ENCODE data around the gene ASPG. TPM values are rescaled to one million over a fixed set of nuclear protein-coding genes. Genes with fewer than 3 reads are reported as not detected.

ASPG gene
- total RNA-seq, 2 experiments from 2014 or later, result not detected

DNA sequence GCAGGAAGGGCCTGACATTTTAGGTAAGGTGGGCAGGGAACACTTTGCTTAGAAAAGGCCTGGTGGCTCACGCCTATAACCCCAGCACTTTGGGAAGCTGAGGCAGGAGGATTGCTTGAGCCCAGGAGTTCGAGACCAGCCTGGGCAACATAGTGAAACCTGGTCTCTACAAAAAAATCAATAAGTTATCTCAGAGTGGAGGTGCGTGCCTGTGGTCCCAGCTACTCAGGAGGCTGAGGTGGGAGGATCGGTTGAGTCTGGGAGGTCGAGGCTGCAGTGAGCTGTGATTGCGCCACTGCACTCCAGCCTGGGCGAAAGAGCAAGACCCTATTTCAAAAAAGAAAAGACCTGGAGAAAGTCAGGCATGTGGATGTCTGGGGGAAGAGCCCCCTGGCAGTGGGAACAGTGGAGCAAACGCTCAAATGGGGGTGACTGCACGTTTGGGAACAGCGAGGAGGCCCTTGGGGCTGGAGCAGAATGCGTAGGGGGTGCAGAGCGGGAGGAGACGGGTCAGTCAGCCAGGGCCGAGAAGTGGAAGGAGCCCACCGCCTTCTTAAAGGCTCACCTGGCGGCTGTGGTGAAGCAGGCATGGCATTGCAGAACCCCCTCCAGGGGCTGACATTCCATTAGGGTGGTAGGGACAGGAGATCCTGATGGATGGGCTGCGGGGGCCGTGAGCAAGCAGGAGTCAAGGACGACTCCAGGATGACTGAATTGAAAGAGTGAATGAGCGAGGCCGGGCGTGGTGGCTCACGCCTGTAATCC lies 46.6 kb downstream of the ASPG start:
- Mint-ChIP-seq H3K36me3 (ENCODE audit: low read depth) (peaks cover 2% of the 10 kb centered on the region), H3K4me1 (ENCODE audit: low read depth) (peaks cover 5% of the 10 kb centered on the region), H3K27me3 (ENCODE audit: low read depth) (peaks cover 16% of the 10 kb centered on the region), H3K27ac (no peak overlapping the region), H3K9me3 (ENCODE audit: insufficient read depth) (peaks cover 10% of the 10 kb centered on the region), H3K4me3 (no peak overlapping the region)
- DNase-seq, result no peak
- CTCF ChIA-PET, result interaction anchor here (1.8 kb wide), 1 partner anchor 54 kb away, joined by 8 read pairs; no protein-coding TSS in a partner anchor
- POLR2A ChIA-PET, result no interaction called here
- no peak for ATAC-seq

DNA sequence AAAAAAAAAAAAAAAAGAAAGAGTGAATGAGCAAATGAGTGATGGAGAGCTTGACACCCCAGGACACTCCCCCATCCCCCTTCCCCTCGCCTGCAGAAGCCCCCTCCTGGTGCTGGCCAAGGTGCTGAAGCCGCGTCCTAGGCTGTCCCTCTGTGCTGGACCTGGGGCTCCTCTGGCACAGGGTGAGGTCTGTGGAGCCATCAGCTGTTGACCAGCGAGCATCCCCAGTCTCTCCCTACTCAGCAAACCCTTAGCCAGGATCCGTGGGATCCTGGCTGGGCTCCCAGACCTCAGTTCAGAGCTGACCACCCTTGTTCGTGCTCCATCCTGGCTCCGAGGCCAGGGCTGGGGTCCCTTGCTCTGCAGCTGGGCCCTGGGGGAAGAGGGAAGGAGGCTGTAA lies 47.5 kb downstream of the ASPG start:
- Mint-ChIP-seq H3K27me3 (ENCODE audit: low read depth) (peaks cover 16% of the 10 kb centered on the region), H3K4me3 (no peak overlapping the region), H3K4me1 (ENCODE audit: low read depth) (peaks cover 10% of the 10 kb centered on the region), H3K9me3 (ENCODE audit: insufficient read depth) (peaks cover 10% of the 10 kb centered on the region), H3K36me3 (ENCODE audit: low read depth) (peaks cover 2% of the 10 kb centered on the region), H3K27ac (no peak overlapping the region)
- ChIA-PET CTCF (interaction anchor here (1.8 kb wide), 1 partner anchor 55 kb away, joined by 8 read pairs; no protein-coding TSS in a partner anchor), POLR2A (no interaction called here)
- no peak for DNase-seq
- no peak for ATAC-seq

DNA sequence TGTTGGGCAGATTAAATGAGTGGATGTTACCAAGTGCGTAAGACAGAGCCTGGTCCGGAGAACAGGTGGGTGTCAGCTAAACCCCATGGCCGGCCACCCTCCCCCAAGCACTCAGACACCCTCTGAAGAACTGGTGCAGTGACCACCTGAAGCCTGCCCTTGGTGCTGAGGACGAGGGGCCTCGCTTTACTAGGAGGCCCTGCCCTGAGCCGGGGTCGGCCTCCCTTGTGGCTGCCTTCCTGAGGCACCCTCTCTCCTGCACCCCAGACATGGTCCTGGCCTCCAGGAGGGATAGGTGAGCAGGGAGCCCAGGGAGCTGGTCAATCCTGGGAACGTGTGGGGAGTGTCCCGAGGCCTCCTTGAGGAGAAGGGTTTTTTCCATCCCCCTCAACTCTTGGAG lies 48.0 kb downstream of the ASPG start:
- H3K36me3 Mint-ChIP-seq (ENCODE audit: low read depth), result peaks cover 2% of the 10 kb centered on the region
- H3K4me3 Mint-ChIP-seq, result no peak overlapping the region
- H3K4me1 Mint-ChIP-seq (ENCODE audit: low read depth), result peaks cover 10% of the 10 kb centered on the region
- DNase-seq, result no peak
- no peak overlapping the region for H3K27ac Mint-ChIP-seq
- ATAC-seq, result no peak
- H3K9me3 Mint-ChIP-seq (ENCODE audit: insufficient read depth), result peaks cover 10% of the 10 kb centered on the region
- peaks cover 16% of the 10 kb centered on the region for H3K27me3 Mint-ChIP-seq (ENCODE audit: low read depth)
- POLR2A ChIA-PET, result no interaction called here
- CTCF ChIA-PET, result no interaction called here

DNA sequence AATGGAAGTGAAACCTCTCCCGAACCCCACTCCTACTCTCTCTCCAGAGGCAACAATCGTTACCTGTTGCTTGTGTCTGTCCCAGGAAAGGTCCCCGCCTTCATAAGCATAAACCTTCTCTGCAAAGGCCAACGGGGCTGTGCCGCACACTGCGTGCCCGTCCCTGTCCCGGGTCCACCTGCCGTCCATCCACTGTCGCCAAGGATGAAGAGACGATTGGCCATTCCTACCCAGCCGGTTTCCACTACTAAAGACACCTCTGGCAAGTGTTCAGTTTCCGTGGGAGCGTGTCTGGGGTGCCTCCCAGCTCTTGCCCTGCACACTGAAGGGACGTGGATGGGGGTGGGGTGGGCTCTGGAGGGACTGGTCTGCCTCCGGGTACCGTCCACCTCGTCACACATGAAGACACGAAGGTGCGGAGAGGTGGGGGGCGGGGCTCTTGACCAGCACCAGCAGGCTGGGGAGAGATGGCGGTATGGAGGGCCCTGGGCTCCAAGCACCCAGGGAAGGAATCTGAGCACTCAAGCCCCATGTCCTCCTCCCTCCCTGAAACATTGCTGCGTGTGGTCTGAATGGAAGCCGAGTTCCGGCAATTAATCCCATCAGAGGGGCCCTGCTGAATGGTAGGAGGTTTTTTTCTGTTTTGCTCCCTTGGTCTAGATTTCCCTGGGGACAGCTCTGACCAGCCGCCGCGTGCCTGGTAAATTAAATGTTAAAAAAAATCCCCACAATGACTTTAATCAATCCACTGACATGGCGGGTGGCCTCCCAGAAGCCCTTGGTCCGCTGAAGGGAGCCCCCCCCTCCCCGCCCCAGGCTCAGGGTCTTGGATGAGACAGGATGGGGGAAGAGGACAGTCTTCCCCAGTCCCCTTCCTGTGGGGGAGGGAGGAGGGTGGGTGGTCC lies 48.8 kb downstream of the ASPG start:
- peaks cover 10% of the 10 kb centered on the region for H3K4me1 Mint-ChIP-seq (ENCODE audit: low read depth)
- peaks cover 2% of the 10 kb centered on the region for H3K36me3 Mint-ChIP-seq (ENCODE audit: low read depth)
- ChIA-PET CTCF (no interaction called here), POLR2A (no interaction called here)
- no peak for ATAC-seq
- peaks cover 8% of the 10 kb centered on the region for H3K9me3 Mint-ChIP-seq (ENCODE audit: insufficient read depth)
- no peak for DNase-seq
- H3K27ac Mint-ChIP-seq, result no peak overlapping the region
- no peak overlapping the region for H3K4me3 Mint-ChIP-seq
- peaks cover 18% of the 10 kb centered on the region for H3K27me3 Mint-ChIP-seq (ENCODE audit: low read depth)

DNA sequence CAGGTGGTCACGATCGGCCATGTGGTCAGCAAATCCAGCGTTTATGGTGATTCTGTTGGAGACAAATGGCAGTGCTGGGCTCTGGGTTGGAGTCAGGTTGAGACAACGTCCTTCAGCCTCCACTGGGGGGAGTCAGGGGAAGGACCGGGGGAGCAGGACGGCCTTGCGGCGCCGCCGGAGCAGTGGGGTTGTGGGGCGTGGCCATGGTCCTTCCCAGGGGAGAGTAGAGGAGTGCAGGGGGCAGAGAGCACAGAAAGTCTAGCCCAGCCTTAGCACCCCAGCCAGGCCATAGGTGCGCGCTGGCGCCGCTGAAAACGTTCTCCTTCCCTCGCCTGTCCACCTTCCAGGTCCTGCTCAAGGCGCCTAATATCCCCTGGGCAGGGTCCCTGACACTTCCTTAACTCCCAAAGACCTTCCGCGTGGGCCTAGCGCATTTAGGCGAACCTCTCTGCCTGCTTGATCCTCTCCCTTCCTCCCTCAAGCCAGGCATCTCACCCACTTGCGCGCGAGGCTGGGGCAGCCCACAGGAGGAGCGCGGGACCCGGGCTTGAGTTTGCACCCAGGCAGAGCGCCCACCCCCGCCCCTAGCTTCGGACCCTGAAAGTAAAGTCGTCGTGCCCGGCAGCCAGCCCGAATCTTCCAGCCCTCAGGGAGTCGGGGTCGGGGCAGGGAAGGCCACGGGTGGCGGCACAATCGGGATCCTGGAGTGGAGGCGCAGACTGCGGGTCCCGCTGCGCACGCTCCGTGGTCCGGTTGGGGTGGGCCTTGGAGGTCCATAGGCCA lies 49.8 kb downstream of the ASPG start:
- CTCF ChIA-PET, result no interaction called here
- ATAC-seq, result no peak

DNA sequence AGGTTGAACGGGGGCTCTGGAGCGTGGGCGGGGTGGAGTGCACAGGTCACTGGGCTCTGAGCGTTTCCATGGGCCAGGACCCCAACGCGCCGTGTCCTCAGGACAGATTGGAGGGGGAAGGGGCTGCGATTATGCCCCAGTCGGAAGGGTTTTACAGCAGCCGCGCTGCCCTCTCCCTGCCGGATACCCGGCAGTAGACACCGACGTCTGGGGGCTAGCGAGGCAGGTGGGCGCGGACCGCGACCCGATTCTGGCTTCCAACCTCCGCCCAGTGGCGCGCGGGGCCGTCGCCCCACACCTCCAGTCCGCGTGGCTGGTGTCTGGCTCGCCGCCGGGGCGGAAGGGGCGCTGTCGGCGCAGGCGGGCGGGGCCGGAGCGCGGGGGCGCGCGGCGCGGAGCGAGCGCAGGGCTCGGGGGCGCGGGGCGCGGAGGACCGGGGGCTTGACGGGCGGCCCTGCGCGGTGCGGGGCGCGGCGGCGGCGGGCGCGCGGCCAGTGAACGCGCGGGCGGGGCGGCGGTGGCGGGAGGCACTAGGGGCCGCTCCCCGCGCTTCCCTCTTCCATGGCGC lies 50.5 kb downstream of the ASPG start:
- Mint-ChIP-seq H3K27me3 (ENCODE audit: low read depth) (peaks cover 20% of the 10 kb centered on the region), H3K36me3 (ENCODE audit: low read depth) (no peaks in the 10 kb centered on the region), H3K27ac (no peak overlapping the region), H3K9me3 (ENCODE audit: insufficient read depth) (no peaks in the 10 kb centered on the region), H3K4me3 (no peak overlapping the region), H3K4me1 (ENCODE audit: low read depth) (peaks cover 10% of the 10 kb centered on the region)
- ATAC-seq (no peak), DNase-seq (no peak)
- ChIA-PET POLR2A (no interaction called here), CTCF (no interaction called here)

More for the DNA sequence above, 49.8 kb downstream of the ASPG start:
- no peak for DNase-seq
- H3K36me3 Mint-ChIP-seq (ENCODE audit: low read depth), result no peaks in the 10 kb centered on the region
- POLR2A ChIA-PET, result no interaction called here
- no peak overlapping the region for H3K4me3 Mint-ChIP-seq
- H3K9me3 Mint-ChIP-seq (ENCODE audit: insufficient read depth), result no peaks in the 10 kb centered on the region
- H3K4me1 Mint-ChIP-seq (ENCODE audit: low read depth), result peaks cover 10% of the 10 kb centered on the region
- no peak overlapping the region for H3K27ac Mint-ChIP-seq
- H3K27me3 Mint-ChIP-seq (ENCODE audit: low read depth), result peaks cover 20% of the 10 kb centered on the region

DNA sequence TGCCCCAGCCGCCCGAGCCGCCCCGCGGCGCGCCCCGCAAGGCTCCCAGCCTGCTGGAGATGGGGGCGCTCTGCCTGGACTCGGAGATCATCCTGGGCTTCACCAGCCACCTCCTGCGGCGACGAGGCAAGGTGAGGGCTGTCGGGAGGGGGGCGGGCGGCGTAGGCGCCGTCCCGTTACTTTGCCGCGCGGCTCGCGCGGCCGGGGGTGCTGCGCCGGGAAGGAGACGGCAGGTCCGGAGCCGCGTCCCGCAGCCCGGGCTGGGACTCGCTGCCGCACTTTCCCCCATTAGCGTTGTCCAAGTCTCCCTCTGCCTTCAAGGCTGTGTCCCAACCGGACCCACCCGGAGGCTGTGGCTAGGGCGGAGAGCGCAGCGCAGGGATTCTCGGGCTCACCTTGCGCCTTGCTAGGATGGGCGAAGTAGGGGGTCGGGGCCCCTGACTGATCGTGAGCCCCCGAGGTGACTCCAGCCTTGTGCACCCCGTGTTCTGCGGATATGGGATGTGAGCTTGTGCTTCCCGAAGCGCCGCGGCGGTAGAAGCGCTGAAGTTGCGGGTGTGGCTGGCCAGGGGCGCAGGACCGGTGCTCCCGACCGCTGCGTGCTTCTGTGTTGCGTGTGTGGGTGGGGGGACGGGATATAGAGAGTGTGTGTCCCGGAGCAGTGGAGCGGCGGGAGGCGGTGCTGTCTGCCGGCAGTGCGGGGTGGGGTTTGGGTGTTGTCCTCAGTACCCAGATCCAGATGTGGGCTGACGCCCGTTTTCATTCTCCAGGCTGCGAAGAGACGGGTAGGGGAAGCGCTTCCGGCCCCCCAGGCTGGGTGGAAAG lies 51.2 kb downstream of the ASPG start:
- H3K27ac Mint-ChIP-seq, result no peak overlapping the region
- POLR2A ChIA-PET, result no interaction called here
- peaks cover 20% of the 10 kb centered on the region for H3K27me3 Mint-ChIP-seq (ENCODE audit: low read depth)
- H3K4me3 Mint-ChIP-seq, result no peak overlapping the region
- ATAC-seq (no peak), DNase-seq (no peak)
- H3K9me3 Mint-ChIP-seq (ENCODE audit: insufficient read depth), result no peaks in the 10 kb centered on the region
- H3K36me3 Mint-ChIP-seq (ENCODE audit: low read depth), result no peaks in the 10 kb centered on the region
- CTCF ChIA-PET, result interaction anchor here (1.1 kb wide), 2 partner anchors 22 to 428 kb away, joined by 4 to 8 read pairs; no protein-coding TSS in a partner anchor
- peaks cover 10% of the 10 kb centered on the region for H3K4me1 Mint-ChIP-seq (ENCODE audit: low read depth)

DNA sequence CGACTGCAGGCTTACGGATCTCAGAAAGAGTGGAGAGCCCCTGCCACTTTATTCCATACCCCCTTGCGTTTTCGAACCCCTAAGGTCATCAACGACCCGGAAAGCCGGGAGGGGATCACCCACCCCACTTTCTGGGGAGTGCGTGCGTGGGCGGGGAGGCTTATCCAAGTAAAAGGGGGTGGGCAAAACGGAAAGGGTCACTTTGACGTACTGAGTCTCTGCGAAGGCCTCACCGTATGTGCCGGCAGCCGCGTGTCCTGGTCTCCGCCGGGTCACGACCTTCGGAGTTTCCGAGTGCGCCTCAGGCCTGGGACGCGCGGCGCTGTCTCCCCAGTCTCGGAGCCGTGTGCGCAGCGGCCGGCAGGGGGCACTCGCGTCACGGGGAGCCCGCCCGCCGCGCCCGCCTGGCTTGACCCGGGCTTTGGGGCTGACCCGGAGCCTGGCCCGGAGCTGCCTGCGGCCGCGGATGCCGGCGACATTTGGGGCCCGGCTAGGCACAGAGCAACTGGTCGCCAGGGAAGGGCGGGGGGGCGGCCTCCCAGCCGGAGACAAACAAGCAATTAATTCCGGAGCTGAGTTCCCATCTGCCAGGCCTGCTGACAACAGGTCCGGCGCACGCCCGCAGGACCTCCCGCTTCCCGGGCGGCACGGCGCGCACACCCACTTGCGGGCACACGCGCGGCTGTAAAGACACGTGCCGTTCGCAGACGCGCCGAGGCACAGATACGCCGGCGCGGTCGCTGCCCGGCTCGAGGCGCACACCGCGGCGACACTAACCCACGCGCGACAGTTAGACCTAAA lies 52.0 kb downstream of the ASPG start:
- Mint-ChIP-seq H3K36me3 (ENCODE audit: low read depth) (no peaks in the 10 kb centered on the region), H3K9me3 (ENCODE audit: insufficient read depth) (no peaks in the 10 kb centered on the region), H3K27ac (no peak overlapping the region), H3K27me3 (ENCODE audit: low read depth) (peaks cover 20% of the 10 kb centered on the region), H3K4me1 (ENCODE audit: low read depth) (peaks cover 10% of the 10 kb centered on the region), H3K4me3 (no peak overlapping the region)
- ATAC-seq, result peak; percentile 78
- peak; percentile 62 for DNase-seq
- ChIA-PET POLR2A (no interaction called here), CTCF (interaction anchor here (0.7 to 1.1 kb wide), 3 partner anchors 22 to 427 kb away, joined by 3 to 8 read pairs (median 4); no protein-coding TSS in a partner anchor)

DNA sequence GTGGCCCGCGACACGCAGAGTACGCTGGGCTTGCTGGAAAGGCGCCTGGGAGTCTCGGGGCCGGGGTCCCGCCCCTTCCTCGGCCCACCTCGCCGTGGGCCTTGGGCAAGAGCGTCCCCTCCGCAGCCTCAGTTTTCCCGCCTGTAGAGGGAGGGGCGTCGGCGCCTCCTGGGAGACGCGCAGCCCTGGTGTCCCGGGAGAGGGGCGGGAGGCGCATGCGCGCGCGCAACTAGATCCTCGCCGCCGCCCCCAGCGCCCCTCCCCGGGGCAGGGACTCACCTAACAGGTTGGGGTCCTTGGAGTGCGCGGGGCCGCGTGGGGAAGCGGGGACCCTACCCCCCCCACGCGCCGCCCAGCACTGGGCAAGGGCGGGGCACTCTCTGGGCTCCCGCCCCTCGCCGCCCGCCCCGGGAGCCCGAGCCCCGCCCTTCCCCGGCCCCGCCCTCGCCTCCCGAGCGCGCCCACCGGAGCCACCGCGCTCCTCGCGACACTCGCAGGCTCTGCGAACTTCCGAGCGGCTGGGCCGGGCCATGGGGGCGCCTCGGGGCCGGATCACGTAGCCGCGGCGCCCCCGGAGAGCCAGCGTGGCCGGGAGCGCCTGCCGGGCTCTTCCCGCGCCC lies 52.7 kb downstream of the ASPG start, which contains the start of gene KIF26A:
TSS of gene KIF26A (plus strand) at position 490 of the 620 bp plus-strand sequence. CDS start 136 bp downstream, outside the sequence.
- peaks cover 20% of the 10 kb centered on the region for H3K27me3 Mint-ChIP-seq (ENCODE audit: low read depth)
- ATAC-seq (peak; percentile 34), DNase-seq (no peak)
- H3K4me3 Mint-ChIP-seq, result no peak within 1 kb of the TSS
- peaks cover 10% of the 10 kb centered on the region for H3K4me1 Mint-ChIP-seq (ENCODE audit: low read depth)
- no peaks in the 10 kb centered on the region for H3K36me3 Mint-ChIP-seq (ENCODE audit: low read depth)
- ChIA-PET CTCF (interaction anchor here (0.7 to 1.1 kb wide), 3 partner anchors 23 to 426 kb away, joined by 3 to 8 read pairs (median 4); no protein-coding TSS in a partner anchor), POLR2A (no interaction called here)
- H3K9me3 Mint-ChIP-seq (ENCODE audit: insufficient read depth), result no peaks in the 10 kb centered on the region
- no peak within 1 kb of the TSS for H3K27ac Mint-ChIP-seq

Data from activated CD8-positive, alpha-beta T cell treated with anti-CD3 and anti-CD28 coated beads, Interleukin-2, amount 10 ng/mL, durations not matched to agents 7 days and 5 days (primary cell).